ENCODE results near the gene ASRGL1. TPM values are rescaled to one million over a fixed set of nuclear protein-coding genes. Genes with fewer than 3 reads are reported as not detected.

The ASRGL1 gene
- total RNA-seq, 1 donor from 2014 or later: 3.2 TPM

GRCh38 chr11:62393061-62393611 lies 55.9 kb downstream of the ASRGL1 start:
- TF ChIP-seq, protein P1, sequence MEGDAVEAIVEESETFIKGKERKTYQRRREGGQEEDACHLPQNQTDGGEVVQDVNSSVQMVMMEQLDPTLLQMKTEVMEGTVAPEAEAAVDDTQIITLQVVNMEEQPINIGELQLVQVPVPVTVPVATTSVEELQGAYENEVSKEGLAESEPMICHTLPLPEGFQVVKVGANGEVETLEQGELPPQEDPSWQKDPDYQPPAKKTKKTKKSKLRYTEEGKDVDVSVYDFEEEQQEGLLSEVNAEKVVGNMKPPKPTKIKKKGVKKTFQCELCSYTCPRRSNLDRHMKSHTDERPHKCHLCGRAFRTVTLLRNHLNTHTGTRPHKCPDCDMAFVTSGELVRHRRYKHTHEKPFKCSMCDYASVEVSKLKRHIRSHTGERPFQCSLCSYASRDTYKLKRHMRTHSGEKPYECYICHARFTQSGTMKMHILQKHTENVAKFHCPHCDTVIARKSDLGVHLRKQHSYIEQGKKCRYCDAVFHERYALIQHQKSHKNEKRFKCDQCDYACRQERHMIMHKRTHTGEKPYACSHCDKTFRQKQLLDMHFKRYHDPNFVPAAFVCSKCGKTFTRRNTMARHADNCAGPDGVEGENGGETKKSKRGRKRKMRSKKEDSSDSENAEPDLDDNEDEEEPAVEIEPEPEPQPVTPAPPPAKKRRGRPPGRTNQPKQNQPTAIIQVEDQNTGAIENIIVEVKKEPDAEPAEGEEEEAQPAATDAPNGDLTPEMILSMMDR (IDR thresholded peaks at IDR 0.05; ENCODE audit: insufficient read depth, low read depth, low read length): no peak
- TF ChIP-seq EZH2 (IDR thresholded peaks at IDR 0.05; ENCODE audit: insufficient read depth, low read length): no peak
- H3K9me3 Mint-ChIP-seq (ENCODE audit: unreplicated experiment): no peaks in the 10 kb centered on the region
- Histone ChIP-seq H3K4me3 (ENCODE audit: insufficient read depth, low read depth, low read length) (no peak overlapping the region), H3K4me2 (ENCODE audit: low read length) (no peak overlapping the region), H2AFZ (ENCODE audit: low read depth, low read length) (no peak overlapping the region), H3K27me3 (ENCODE audit: insufficient read depth, low read length) (no peaks in the 10 kb centered on the region), H4K20me1 (ENCODE audit: insufficient read depth, low read length) (no peaks in the 10 kb centered on the region), H3K36me3 (ENCODE audit: insufficient read depth, low read length) (no peaks in the 10 kb centered on the region), H3K9ac (ENCODE audit: low read length) (no peak overlapping the region), H3K27ac (ENCODE audit: low read depth, low read length) (no peak overlapping the region), H3K9me3 (ENCODE audit: insufficient read depth, low read depth, low read length) (no peaks in the 10 kb centered on the region), H3K4me1 (ENCODE audit: insufficient read depth, low read length) (peaks cover 5% of the 10 kb centered on the region), H3K79me2 (ENCODE audit: insufficient read depth, low read length) (no peaks in the 10 kb centered on the region)
- H3K27ac Mint-ChIP-seq (ENCODE audit: unreplicated experiment): no peak overlapping the region
- peaks cover 14% of the 10 kb centered on the region for H3K27me3 Mint-ChIP-seq (ENCODE audit: low read depth, unreplicated experiment)
- FAIRE-seq: no peak
- H3K36me3 Mint-ChIP-seq (ENCODE audit: low read depth, unreplicated experiment): peaks cover 4% of the 10 kb centered on the region
- H3K4me1 Mint-ChIP-seq (ENCODE audit: low read depth, unreplicated experiment): peaks cover 3% of the 10 kb centered on the region
- H3K4me3 Mint-ChIP-seq (ENCODE audit: unreplicated experiment): no peak overlapping the region
- DNase-seq (ENCODE audit: low read depth): no peak

- no peaks in the 10 kb centered on the region for H3K27me3 ChIP-seq (ENCODE audit: insufficient read depth, low read length)
- no peak for FAIRE-seq
- Mint-ChIP-seq H3K4me1 (ENCODE audit: low read depth, unreplicated experiment) (peaks cover 8% of the 10 kb centered on the region), H3K27me3 (ENCODE audit: low read depth, unreplicated experiment) (peaks cover 14% of the 10 kb centered on the region), H3K9me3 (ENCODE audit: unreplicated experiment) (no peaks in the 10 kb centered on the region), H3K4me3 (ENCODE audit: unreplicated experiment) (no peak overlapping the region), H3K27ac (ENCODE audit: unreplicated experiment) (no peak overlapping the region), H3K36me3 (ENCODE audit: low read depth, unreplicated experiment) (peaks cover 4% of the 10 kb centered on the region)
- H2AFZ ChIP-seq (ENCODE audit: low read depth, low read length): no peak overlapping the region
- H3K4me3 ChIP-seq (ENCODE audit: insufficient read depth, low read depth, low read length): no peak overlapping the region
- H3K4me1 ChIP-seq (ENCODE audit: insufficient read depth, low read length): peaks cover 8% of the 10 kb centered on the region
- TF ChIP-seq, protein P1 (IDR thresholded peaks at IDR 0.05; ENCODE audit: insufficient read depth, low read depth, low read length): no peak
- TF ChIP-seq EZH2 (IDR thresholded peaks at IDR 0.05; ENCODE audit: insufficient read depth, low read length): no peak
- no peak overlapping the region for H3K27ac ChIP-seq (ENCODE audit: low read depth, low read length)
- H3K79me2 ChIP-seq (ENCODE audit: insufficient read depth, low read length): no peaks in the 10 kb centered on the region
- no peaks in the 10 kb centered on the region for H4K20me1 ChIP-seq (ENCODE audit: insufficient read depth, low read length)
- no peaks in the 10 kb centered on the region for H3K36me3 ChIP-seq (ENCODE audit: insufficient read depth, low read length)
- DNase-seq (ENCODE audit: low read depth): no peak
- no peak overlapping the region for H3K9ac ChIP-seq (ENCODE audit: low read length)
- no peak overlapping the region for H3K4me2 ChIP-seq (ENCODE audit: low read length)
- no peaks in the 10 kb centered on the region for H3K9me3 ChIP-seq (ENCODE audit: insufficient read depth, low read depth, low read length)
Measured at GRCh38 chr11:62393735-62394134, 56.5 kb downstream of the ASRGL1 start.

DNA sequence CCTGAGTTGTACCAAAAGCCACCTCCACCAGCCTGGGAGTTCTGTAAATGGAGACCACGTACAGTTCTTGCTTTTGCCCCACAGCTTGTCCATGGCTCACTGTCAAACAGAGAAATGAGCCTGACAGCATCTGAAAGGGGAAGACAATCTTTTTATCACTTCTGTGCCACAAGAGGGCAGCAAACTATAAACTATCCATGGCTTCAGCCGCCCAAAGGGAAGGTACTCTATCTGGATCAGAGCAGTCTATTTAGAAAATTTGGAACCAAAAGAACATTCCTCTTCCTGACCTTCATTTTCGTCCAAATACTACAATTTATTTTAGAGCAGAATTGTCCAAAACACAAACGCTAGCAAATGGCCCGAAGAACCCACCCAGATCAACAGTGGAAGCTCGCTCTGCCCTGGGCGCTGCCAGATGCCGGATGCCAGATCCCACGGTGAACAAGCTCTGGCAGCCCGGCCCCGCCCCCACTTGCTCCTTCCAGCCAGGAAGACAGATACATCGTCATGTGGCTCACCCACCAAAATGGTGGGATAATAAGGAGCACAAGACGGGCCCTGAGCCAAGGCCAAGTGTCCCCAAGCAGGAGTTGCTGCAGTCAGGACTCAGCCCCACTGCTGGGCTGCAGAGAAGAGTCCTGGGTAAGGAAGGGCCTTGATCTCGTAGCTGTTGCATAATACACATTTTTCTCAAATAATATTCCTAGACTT lies 57.7 kb downstream of the ASRGL1 start:
- Mint-ChIP-seq H3K4me1 (ENCODE audit: low read depth, unreplicated experiment) (peaks cover 13% of the 10 kb centered on the region), H3K9me3 (ENCODE audit: unreplicated experiment) (no peaks in the 10 kb centered on the region), H3K4me3 (ENCODE audit: unreplicated experiment) (peak overlapping the region; percentile 68), H3K36me3 (ENCODE audit: low read depth, unreplicated experiment) (peaks cover 4% of the 10 kb centered on the region), H3K27me3 (ENCODE audit: low read depth, unreplicated experiment) (peaks cover 5% of the 10 kb centered on the region), H3K27ac (ENCODE audit: unreplicated experiment) (no peak overlapping the region)
- no peaks in the 10 kb centered on the region for H3K79me2 ChIP-seq (ENCODE audit: insufficient read depth, low read length)
- H3K9ac ChIP-seq (ENCODE audit: low read length): peak overlapping the region; percentile 32
- FAIRE-seq (peak; percentile 78), DNase-seq (ENCODE audit: low read depth) (peak; percentile 66)
- no peaks in the 10 kb centered on the region for H3K9me3 ChIP-seq (ENCODE audit: insufficient read depth, low read depth, low read length)
- no peaks in the 10 kb centered on the region for H3K27me3 ChIP-seq (ENCODE audit: insufficient read depth, low read length)
- no peak for TF ChIP-seq EZH2 (IDR thresholded peaks at IDR 0.05; ENCODE audit: insufficient read depth, low read length)
- TF ChIP-seq, protein P1 (IDR thresholded peaks at IDR 0.05; ENCODE audit: insufficient read depth, low read depth, low read length): peak; percentile 65
- H3K36me3 ChIP-seq (ENCODE audit: insufficient read depth, low read length): no peaks in the 10 kb centered on the region
- peak overlapping the region; percentile 47 for H3K4me3 ChIP-seq (ENCODE audit: insufficient read depth, low read depth, low read length)
- H3K4me2 ChIP-seq (ENCODE audit: low read length): peak overlapping the region; percentile 82
- peak overlapping the region; percentile 84 for H2AFZ ChIP-seq (ENCODE audit: low read depth, low read length)
- peaks cover 9% of the 10 kb centered on the region for H3K4me1 ChIP-seq (ENCODE audit: insufficient read depth, low read length)
- no peaks in the 10 kb centered on the region for H4K20me1 ChIP-seq (ENCODE audit: insufficient read depth, low read length)
- no peak overlapping the region for H3K27ac ChIP-seq (ENCODE audit: low read depth, low read length)

All from astrocyte (in vitro differentiated cells and primary cell).